K562 (cell line): ENCODE results near the gene TFDP1. TPM values are rescaled to one million over a fixed set of nuclear protein-coding genes. Genes with fewer than 3 reads are reported as not detected.
A peak's percentile ranks its signal among the peaks of the same experiment; 100 is the strongest.

ENCODE experiments used
- ATAC-seq: fragments of 200-7000 bp; cut with Tn5 transposase; 3 replicates; pipeline ENCODE4 v1.9.1; 2020; ENCODE audit warnings: moderate library complexity
- Bru-seq: library from RNA; stranded (reverse); fragments of 400-500 nt; gene quantifications from one replicate; lab custom pipeline; 2021; lab: Mats Ljungman, UMichigan
- BruChase-seq, 2 experiments: library from RNA; stranded (reverse); fragments of 400-500 nt; gene quantifications; one replicate each; lab custom pipeline; 2021; lab: Mats Ljungman, UMichigan
- BruUV-seq: library from RNA; stranded (reverse); fragments of 400-500 nt; replicated peaks from 2 replicates; lab custom pipeline; 2021; lab: Mats Ljungman, UMichigan
- CTCF ChIA-PET: fragments of 300-600 bp; formaldehyde crosslinking; extraction: SDS; loops from one replicate; lab custom pipeline; 2021; ENCODE audit warnings: low intra/inter-chr PET ratio; lab: Yijun Ruan, JAX
- POLR2A ChIA-PET: fragments of 300-600, 350-650 bp; sonication (Branson Sonifier 250); formaldehyde crosslinking; extraction: SDS; loops from one replicate; lab custom pipeline; 2021; ENCODE audit warnings: antibody characterized with exemption, inconsistent platforms; lab: Yijun Ruan, JAX
- DNase-seq, 4 experiments: peaks; one replicate each; pipeline versions ENCODE4 v3.0.0 to v3.0.0-alpha.2; 2011 to 2018; ENCODE audit warnings: low spot score in 3 of 4, mixed read lengths in 3 of 4; ENCODE audit errors: extremely low read depth in 1 of 4
- FAIRE-seq: peaks from 2 replicates; lab custom pipeline; 2011; peaks lifted over from hg19 to GRCh38; lab: Jason Lieb, UNC
- H2AFZ ChIP-seq: 2 replicates; pipeline ENCODE4 v1.6.0; 2011; ENCODE audit warnings: low read depth, low read length, control low read depth, inconsistent platforms
- H3K27ac ChIP-seq: fragments of 200-600 bp; 3 replicates; pipeline ENCODE4 v1.8.0; 2011; ENCODE audit warnings: low read depth, mild to moderate bottlenecking, control low read depth, inconsistent platforms, low read length, moderate library complexity, mixed read lengths; ENCODE audit errors: extremely low read depth
- H3K27me3 ChIP-seq, 2 experiments: fragments of 300-600 bp in 1 of 2; 2 replicates in 1 of 2; 3 replicates in 1 of 2; pipeline versions ENCODE4 v1.6.0 to v1.8.0; 2011; ENCODE audit warnings: inconsistent platforms in 2 of 2, low read length in 2 of 2, mild to moderate bottlenecking in 1 of 2, mixed read lengths in 1 of 2, moderate library complexity in 1 of 2; ENCODE audit not compliant: control insufficient read depth in 2 of 2, insufficient read depth in 2 of 2
- H3K36me3 ChIP-seq: fragments of 300-600 bp; 3 replicates; pipeline ENCODE4 v1.8.0; 2011; ENCODE audit warnings: mild to moderate bottlenecking, low read length, inconsistent platforms; ENCODE audit not compliant: control insufficient read depth, insufficient read depth
- H3K4me1 ChIP-seq, 2 experiments: fragments of 200-600 bp in 1 of 2; replicated peaks in 1 of 2; 2 replicates in 1 of 2; 3 replicates in 1 of 2; pipeline versions ENCODE4 v1.5.1 to v1.8.0; 2011; ENCODE audit warnings: inconsistent platforms in 2 of 2, low read length in 2 of 2, mild to moderate bottlenecking in 1 of 2, mixed read lengths in 1 of 2, moderate library complexity in 1 of 2; ENCODE audit not compliant: control insufficient read depth in 2 of 2, insufficient read depth in 2 of 2
- H3K4me2 ChIP-seq: 2 replicates; pipeline ENCODE4 v1.6.1; 2011; ENCODE audit warnings: low read length, control low read depth, inconsistent platforms, mixed read lengths; ENCODE audit not compliant: insufficient read depth
- H3K4me3 ChIP-seq: fragments of 200-600 bp; sonication (generic), shearing (Covaris generic); 2 replicates; pipeline ENCODE4 v1.5.1; 2016; ENCODE audit warnings: control low read depth, inconsistent platforms
- H3K79me2 ChIP-seq: fragments of 200-600 bp; 3 replicates; pipeline ENCODE4 v1.8.0; 2011; ENCODE audit warnings: low read length, inconsistent platforms; ENCODE audit not compliant: control insufficient read depth, insufficient read depth
- H3K9ac ChIP-seq, 2 experiments: 2 replicates each; pipeline versions ENCODE4 v1.6.0 to v1.6.1; 2011; ENCODE audit warnings: low read depth in 2 of 2, low read length in 2 of 2, control low read depth in 1 of 2, inconsistent platforms in 1 of 2, mild to moderate bottlenecking in 1 of 2, mixed read lengths in 1 of 2; ENCODE audit not compliant: insufficient read depth in 1 of 2
- H3K9me1 ChIP-seq: one replicate; pipeline ENCODE4 v1.6.0; 2011; ENCODE audit warnings: inconsistent platforms, mild to moderate bottlenecking, low read length, moderate library complexity; ENCODE audit not compliant: control insufficient read depth, insufficient read depth
- H3K9me3 ChIP-seq: replicated peaks from 2 replicates; pipeline ENCODE4 v1.5.1; 2011; ENCODE audit warnings: low read depth, low read length, inconsistent platforms; ENCODE audit not compliant: control insufficient read depth, insufficient read depth
- H4K20me1 ChIP-seq: replicated peaks from 2 replicates; pipeline ENCODE4 v1.6.1; 2011; ENCODE audit warnings: low read length, inconsistent platforms, mixed read lengths; ENCODE audit not compliant: control insufficient read depth, insufficient read depth
- DMBX1 ChIP-seq: fragments of 250-450 bp; sonication (Bioruptor Pico); IDR thresholded peaks from 2 replicates; pipeline ENCODE4 v1.8.0; 2022; ENCODE audit warnings: inconsistent platforms, mild to moderate bottlenecking, moderate library complexity, borderline replicate concordance
- HDAC1 ChIP-seq, 2 experiments: fragments of 450-650 bp; IDR thresholded peaks; 2 replicates each; pipeline ENCODE4 v1.6.1; 2016 to 2017; ENCODE audit warnings: inconsistent platforms in 1 of 2, mild to moderate bottlenecking in 1 of 2, moderate library complexity in 1 of 2
- KDM5B ChIP-seq: fragments of 200-600 bp; sonication (generic); IDR thresholded peaks from 2 replicates; pipeline ENCODE4 v1.6.1; 2012; ENCODE audit warnings: low read depth, mild to moderate bottlenecking, moderate library complexity, low read length, control low read depth, inconsistent platforms; ENCODE audit not compliant: insufficient replicate concordance
- MCM7 ChIP-seq, 2 experiments: fragments of 450-650 bp; IDR thresholded peaks; 2 replicates each; pipeline ENCODE4 v1.6.1; 2016 to 2018
- MYNN ChIP-seq, 2 experiments: sonication (generic); formaldehyde crosslinking in 1 of 2; IDR thresholded peaks; 2 replicates each; pipeline versions ENCODE4 v1.5.0 to v1.6.1; 2016 to 2020; ENCODE audit warnings: antibody characterized with exemption in 1 of 2, missing genetic modification reagents in 1 of 2
- NUFIP1 ChIP-seq: fragments of 450-650 bp; IDR thresholded peaks from 2 replicates; pipeline ENCODE4 v1.6.1; 2018; ENCODE audit not compliant: partially characterized antibody
- SIN3B ChIP-seq: fragments of 450-650 bp; IDR thresholded peaks from 2 replicates; pipeline ENCODE4 v1.6.1; 2017; ENCODE audit warnings: low read depth, mild to moderate bottlenecking, moderate library complexity
- SMARCA4 ChIP-seq: fragments of 450-650 bp; IDR thresholded peaks from 2 replicates; pipeline ENCODE4 v1.6.1; 2016
- ZNF395 ChIP-seq: fragments of 200-800 bp; sonication (Bioruptor generic); IDR thresholded peaks from 2 replicates; pipeline ENCODE4 v1.6.1; 2017; ENCODE audit warnings: missing genetic modification characterization, missing compliant biosample characterization
- WGBS: fragments of 100-300 bp; shearing (Covaris generic); methylation state at CpG from one replicate; pipeline ENCODE4 v1.1.6; 2016; ENCODE audit warnings: low coverage, mixed read lengths; ENCODE audit not compliant: insufficient coverage; ENCODE audit errors: missing lambda C conversion rate; 5-methylcytosine and 5-hydroxymethylcytosine counted together
- in situ Hi-C: fragments of 300-500 bp; cut with MboI; formaldehyde crosslinking; loops from 4 replicates; pipeline ENCODE4 v1.15.0; 2018; ENCODE audit warnings: inconsistent platforms, mixed read lengths
- intact Hi-C: fragments of 100-400 bp; cut with micrococcal nuclease; formaldehyde crosslinking; loops from 2 replicates; pipeline ENCODE4 v1.14.2; 2022
- long read RNA-seq, 3 experiments: library from polyadenylated mRNA in 2 of 3; library from RNA in 1 of 3; unstranded in 2 of 3; stranded (forward) in 1 of 3; transcript quantifications; one replicate each; pipeline ENCODE4 v2.0.0, GENCODE V29; 2019 to 2022
- polyA minus RNA-seq, 3 experiments: library from RNA; depleted of rRNA, polyadenylated mRNA; stranded (reverse); fragments of >200 nt; gene quantifications; 2 replicates each; pipeline ENCODE4 v1.2.3, GENCODE V29; 2011
- polyA plus RNA-seq, 8 experiments: library from polyadenylated mRNA; depleted of rRNA in 4 of 8; stranded (reverse) in 5 of 8; unstranded in 3 of 8; fragments of >200 nt; fragmentation: Nextera tagmentation in 2 of 8; fragmentation: Illumina TruSeq in 1 of 8; extraction: Ambion mirVana in 2 of 8; extraction: Trizol in 1 of 8; gene quantifications; 2 replicates each; pipeline versions ENCODE4 v1.2.1 to v1.2.3, GENCODE V29; 2011 to 2014; ENCODE audit warnings: inconsistent platforms in 1 of 8, missing spikeins in 1 of 8
- total RNA-seq, 7 experiments: library from RNA; depleted of rRNA in 6 of 7; stranded (reverse); fragments of >200 nt in 6 of 7; fragmentation: Illumina TruSeq in 2 of 7; extraction: Trizol in 2 of 7; gene quantifications; 2 replicates each; pipeline versions ENCODE4 v1.2.1 to v1.2.3, GENCODE V29; 2011 to 2021; ENCODE audit warnings: low replicate concordance in 1 of 7
- TF ChIP-seq, protein P1 (sequence below): sonication (generic); formaldehyde crosslinking; IDR thresholded peaks from 2 replicates; pipeline ENCODE4 v1.8.0; 2023; ENCODE audit warnings: mild to moderate bottlenecking, missing genetic modification reagents

Gene TFDP1, protein sequence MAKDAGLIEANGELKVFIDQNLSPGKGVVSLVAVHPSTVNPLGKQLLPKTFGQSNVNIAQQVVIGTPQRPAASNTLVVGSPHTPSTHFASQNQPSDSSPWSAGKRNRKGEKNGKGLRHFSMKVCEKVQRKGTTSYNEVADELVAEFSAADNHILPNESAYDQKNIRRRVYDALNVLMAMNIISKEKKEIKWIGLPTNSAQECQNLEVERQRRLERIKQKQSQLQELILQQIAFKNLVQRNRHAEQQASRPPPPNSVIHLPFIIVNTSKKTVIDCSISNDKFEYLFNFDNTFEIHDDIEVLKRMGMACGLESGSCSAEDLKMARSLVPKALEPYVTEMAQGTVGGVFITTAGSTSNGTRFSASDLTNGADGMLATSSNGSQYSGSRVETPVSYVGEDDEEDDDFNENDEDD
- total RNA-seq (2011; cell fraction: chromatin; rRNA removed; ENCODE audit: low replicate concordance) = 47.7 and 68.4 TPM in 2 replicates
- 25.8 and 28.5 TPM in 2 replicates for total RNA-seq (2011; cell fraction: nucleolus; rRNA removed)
- 37.4 and 47.0 TPM in 2 replicates for total RNA-seq (2011; cell fraction: nucleoplasm; rRNA removed)
- total RNA-seq (2014; rRNA removed) = 55.2 and 71.3 TPM in 2 replicates
- 68.1 and 69.1 TPM in 2 replicates for total RNA-seq (2014; rRNA removed; fragmentation: Illumina TruSeq; extraction: Trizol)
- total RNA-seq (2015; rRNA removed; fragmentation: Illumina TruSeq; extraction: Trizol) = 61.3 and 64.1 TPM in 2 replicates
- 115 and 120 TPM in 2 replicates for total RNA-seq (2021)
- 70.6 and 98.1 TPM in 2 replicates for polyA plus RNA-seq (2011; rRNA removed)
- 52.3 and 59.1 TPM in 2 replicates for polyA plus RNA-seq (2011; cell fraction: cytosol; rRNA removed)
- 65.1 and 75.2 TPM in 2 replicates for polyA plus RNA-seq (2011; cell fraction: nucleus; rRNA removed)
- polyA plus RNA-seq (2012) = 73.1 and 90.3 TPM in 2 replicates
- polyA plus RNA-seq (2014; fragmentation: Illumina TruSeq; extraction: Trizol) = 129 and 145 TPM in 2 replicates
- 10 to 100 TPM; 33.8 to 41.7 TPM for polyA plus RNA-seq (2014; fragmentation: Nextera tagmentation; extraction: Ambion mirVana)
- polyA plus RNA-seq (2014; rRNA removed) = 102 and 134 TPM in 2 replicates
- 61.3 and 72.6 TPM in 2 replicates for polyA minus RNA-seq (2011; rRNA and poly(A)+ RNA removed)
- 46.6 and 48.6 TPM in 2 replicates for polyA minus RNA-seq (2011; cell fraction: cytosol; rRNA and poly(A)+ RNA removed)
- 20.1 and 23.3 TPM in 2 replicates for polyA minus RNA-seq (2011; cell fraction: nucleus; rRNA and poly(A)+ RNA removed)
- Bru-seq, nascent RNA = percentile 73 among the genes with signal in this experiment
- percentile 78 among the genes with signal in this experiment for BruChase-seq, experiment 1, labeled RNA remaining after a 2-hour chase
- percentile 78 among the genes with signal in this experiment for BruChase-seq, experiment 2, labeled RNA remaining after a 6-hour chase
- long read RNA-seq, experiment 1, transcript TFDP1-201 (12 exons, 2,648 nt) = major isoform, 213 of 638 reads
- long read RNA-seq, experiment 1, transcript TFDP1-204 (3 exons, 447 nt) = minor isoform, 33 of 638 reads
- long read RNA-seq, experiment 1, partial matches to known transcripts = 83 of 638 reads
- long read RNA-seq, experiment 1, other reads (novel, unspliced or antisense) = 309 of 638 reads
- long read RNA-seq, experiment 2, transcript TFDP1-204 (3 exons, 447 nt) = major isoform, 21 of 99 reads
- long read RNA-seq, experiment 2, transcript TFDP1-201 (12 exons, 2,648 nt) = minor isoform, 11 of 99 reads
- long read RNA-seq, experiment 2, partial matches to known transcripts = 44 of 99 reads
- long read RNA-seq, experiment 2, other reads (novel, unspliced or antisense) = 23 of 99 reads
- long read RNA-seq, experiment 3, transcript TFDP1-204 (3 exons, 447 nt) = minor isoform, 7 of 96 reads
- long read RNA-seq, experiment 3, transcript TFDP1-201 (12 exons, 2,648 nt) = major isoform, 28 of 96 reads
- long read RNA-seq, experiment 3, partial matches to known transcripts = 25 of 96 reads
- long read RNA-seq, experiment 3, other reads (novel, unspliced or antisense) = 36 of 96 reads

GRCh38 chr13:113584205-113584869 is at the start of gene TFDP1:
TSS of gene TFDP1 (plus strand) at chr13:113584753. CDS start at chr13:113585838, 1,085 bp downstream.
- Histone ChIP-seq H3K4me3 (peak within 1 kb of the TSS; percentile 60), H3K79me2 (peaks cover 42% of the 10 kb centered on the region), H3K27ac (peak within 1 kb of the TSS; percentile 58; the same call in 2 of the 3 replicates), H3K4me1 (peaks cover 7 to 27% of the 10 kb centered on the region in 2 experiments; a peak in 4 of 5 replicates), H2AFZ (peak within 1 kb of the TSS; percentile 85), H3K4me2 (peak within 1 kb of the TSS; percentile 75), H3K9me1 (no peaks in the 10 kb centered on the region), H3K27me3 (no peaks in the 10 kb centered on the region; a peak in 1 of 5 replicates), H3K9ac (peak within 1 kb of the TSS; percentile 66 to 91), H3K9me3 (no peaks in the 10 kb centered on the region), H3K36me3 (peaks cover 37% of the 10 kb centered on the region; the same call in 2 of the 3 replicates), H4K20me1 (no peaks in the 10 kb centered on the region)
- POLR2A ChIA-PET = interaction anchor here (0.7 to 1.0 kb wide), 2 partner anchors 16 to 286 kb away, joined by 3 read pairs; no protein-coding TSS in a partner anchor
- ATAC-seq = peak; percentile 93
- intact Hi-C loops = no loop called here
- CTCF ChIA-PET = interaction anchor here (0.5 kb wide), 1 partner anchor 58 kb away, joined by 3 read pairs; no protein-coding TSS in a partner anchor
- peak; percentile 90 to 92 (median 91) for DNase-seq
- in situ Hi-C loops = no loop called here
- no TSS peak for BruUV-seq
- WGBS = 3% methylated on average over 10 of the region's 92 CpGs
- peak; percentile 65 for FAIRE-seq
- TF ChIP-seq ZNF395 (CRISPR knock-in tag) (peak; percentile 44; the same call in 1 of the 2 replicates), KDM5B (peak; percentile 73), HDAC1 (IDR thresholded peaks at IDR 0.05) (peak in 1 of 2 experiments; percentile 46; a peak in 1 of 4 replicates), DMBX1 (peak; percentile 64; the same call in 1 of the 2 replicates), SIN3B (peak; percentile 44; the same call in 1 of the 2 replicates), SMARCA4 (no peak), MYNN (IDR thresholded peaks at IDR 0.05) (0 out of 2 replicates have a peak, but pooled peaks have one; percentile 17), MYNN (CRISPR knock-in tag; IDR thresholded peaks at IDR 0.05) (no peak), MCM7 (IDR thresholded peaks at IDR 0.05) (no peak), NUFIP1 (no peak)
- TF ChIP-seq, protein P1, sequence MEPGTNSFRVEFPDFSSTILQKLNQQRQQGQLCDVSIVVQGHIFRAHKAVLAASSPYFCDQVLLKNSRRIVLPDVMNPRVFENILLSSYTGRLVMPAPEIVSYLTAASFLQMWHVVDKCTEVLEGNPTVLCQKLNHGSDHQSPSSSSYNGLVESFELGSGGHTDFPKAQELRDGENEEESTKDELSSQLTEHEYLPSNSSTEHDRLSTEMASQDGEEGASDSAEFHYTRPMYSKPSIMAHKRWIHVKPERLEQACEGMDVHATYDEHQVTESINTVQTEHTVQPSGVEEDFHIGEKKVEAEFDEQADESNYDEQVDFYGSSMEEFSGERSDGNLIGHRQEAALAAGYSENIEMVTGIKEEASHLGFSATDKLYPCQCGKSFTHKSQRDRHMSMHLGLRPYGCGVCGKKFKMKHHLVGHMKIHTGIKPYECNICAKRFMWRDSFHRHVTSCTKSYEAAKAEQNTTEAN = 0 out of 2 replicates have a peak, but pooled peaks have one; percentile 51
